Activated CD8-positive, alpha-beta memory T cell treated with anti-CD3 and anti-CD28 coated beads for 36 hours (primary cell): ENCODE results near the gene MGAT5B. TPM values are rescaled to one million over a fixed set of nuclear protein-coding genes. Genes with fewer than 3 reads are reported as not detected.

Experiments
- CTCF ChIA-PET: fragments of 350-600 bp; sonication (Branson Sonifier 250); formaldehyde crosslinking; loops from one replicate; lab custom pipeline; 2021; ENCODE audit warnings: antibody characterized with exemption; lab: Charles Lee
- POLR2A ChIA-PET: fragments of 350-600 bp; sonication (Branson Sonifier 250); formaldehyde crosslinking; loops from one replicate; lab custom pipeline; 2021; ENCODE audit warnings: antibody characterized with exemption; lab: Charles Lee
- total RNA-seq, 2 experiments: library from RNA; stranded (reverse); gene quantifications; one replicate each; pipeline ENCODE4 v1.2.3, GENCODE V29; 2021

The MGAT5B gene
- total RNA-seq, 2 experiments from 2014 or later: 0.10 to 0.23 TPM

DNA sequence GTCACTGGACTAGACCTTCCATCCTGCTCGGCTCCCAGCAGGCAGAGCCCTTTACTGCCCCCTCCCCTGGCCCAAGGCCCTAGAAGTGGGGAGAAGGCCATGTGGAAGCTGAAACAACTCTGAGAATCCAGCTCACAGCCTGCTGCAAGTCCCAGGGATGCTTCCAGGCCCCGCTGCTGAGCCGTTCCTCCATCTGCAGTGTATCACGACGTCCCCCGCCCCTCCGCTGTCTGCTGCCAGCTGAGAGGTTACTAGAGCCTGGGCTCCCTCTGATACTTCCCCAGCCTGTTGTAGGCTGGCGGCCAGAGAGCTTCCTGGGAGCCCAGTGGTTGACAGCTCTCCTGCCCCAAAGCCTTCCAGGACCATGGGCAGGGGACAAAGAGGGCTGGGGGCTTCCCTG lies 118.2 kb downstream of the MGAT5B start:
- CTCF ChIA-PET: no interaction called here
- POLR2A ChIA-PET: no interaction called here

DNA sequence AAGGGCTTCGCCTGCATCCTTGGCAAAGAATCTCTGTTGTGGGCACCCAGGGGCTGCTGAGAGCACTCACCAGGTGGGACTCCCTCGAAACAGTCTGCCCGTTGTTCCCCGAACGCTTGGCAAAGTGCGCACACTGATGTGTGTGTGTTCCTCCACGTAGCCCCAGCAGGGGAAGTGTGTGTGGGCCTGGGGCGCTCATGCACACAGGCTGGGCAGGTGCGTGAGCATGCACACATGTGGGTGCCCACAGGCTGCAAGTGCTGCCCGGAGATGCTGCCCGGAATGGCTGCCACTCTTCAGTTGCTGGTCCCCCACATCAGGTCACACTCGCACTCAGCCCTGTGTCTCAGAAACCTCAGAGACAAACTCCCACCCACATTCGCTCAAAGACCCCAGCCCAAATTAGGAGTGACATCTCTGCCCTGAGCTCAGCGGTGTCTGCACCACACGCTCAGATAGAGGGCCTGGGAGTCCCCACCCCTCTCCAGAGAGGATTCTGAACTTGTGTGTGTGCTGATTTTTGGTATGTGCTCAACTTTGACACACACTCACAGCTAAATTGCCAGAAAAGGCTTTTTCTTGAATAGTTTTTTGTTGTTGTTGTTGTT lies 119.4 kb downstream of the MGAT5B start:
- ChIA-PET CTCF (no interaction called here), POLR2A (no interaction called here)

DNA sequence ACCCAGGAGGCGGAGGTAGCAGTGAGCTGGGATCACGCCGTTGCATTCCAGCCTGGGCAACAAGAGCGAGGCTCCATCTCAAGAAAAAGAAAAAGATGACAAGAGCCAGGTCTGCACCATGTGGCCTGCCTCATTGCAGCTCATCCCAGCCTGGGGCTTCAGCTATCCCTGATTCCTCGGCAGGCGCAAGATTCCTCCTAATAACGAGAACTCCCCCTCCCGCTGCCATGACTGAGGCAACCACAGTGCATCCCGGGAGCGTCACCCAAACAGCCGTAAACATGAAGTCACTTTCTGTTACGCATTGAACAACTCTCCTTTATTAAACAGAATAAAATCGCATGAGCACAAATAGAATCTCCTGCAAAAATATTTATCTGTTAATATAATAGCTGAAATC lies 120.6 kb downstream of the MGAT5B start:
- POLR2A ChIA-PET: no interaction called here
- CTCF ChIA-PET: no interaction called here

DNA sequence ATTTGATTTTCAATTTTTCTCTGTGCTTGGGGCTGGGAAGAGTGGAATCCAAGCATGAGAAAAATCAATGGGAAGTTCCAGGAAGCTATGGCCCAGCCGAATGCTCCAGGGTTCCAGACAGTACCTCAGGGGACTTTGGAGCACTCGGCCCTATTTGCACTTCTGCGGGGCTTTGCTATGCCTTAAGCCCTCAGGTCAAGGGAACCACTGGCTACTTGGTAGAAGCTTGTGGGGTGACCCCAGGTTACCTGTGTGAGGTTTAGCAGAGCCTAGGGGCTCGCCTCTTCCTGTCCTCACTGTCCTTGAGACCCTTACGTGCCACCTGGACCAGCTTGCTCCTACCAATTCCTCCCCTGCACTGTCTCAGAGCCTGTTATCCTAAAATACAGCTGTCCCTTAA lies 121.3 kb downstream of the MGAT5B start:
- ChIA-PET POLR2A (no interaction called here), CTCF (interaction anchor here (0.5 kb wide), 1 partner anchor 138 kb away, joined by 3 read pairs; no protein-coding TSS in a partner anchor)

DNA sequence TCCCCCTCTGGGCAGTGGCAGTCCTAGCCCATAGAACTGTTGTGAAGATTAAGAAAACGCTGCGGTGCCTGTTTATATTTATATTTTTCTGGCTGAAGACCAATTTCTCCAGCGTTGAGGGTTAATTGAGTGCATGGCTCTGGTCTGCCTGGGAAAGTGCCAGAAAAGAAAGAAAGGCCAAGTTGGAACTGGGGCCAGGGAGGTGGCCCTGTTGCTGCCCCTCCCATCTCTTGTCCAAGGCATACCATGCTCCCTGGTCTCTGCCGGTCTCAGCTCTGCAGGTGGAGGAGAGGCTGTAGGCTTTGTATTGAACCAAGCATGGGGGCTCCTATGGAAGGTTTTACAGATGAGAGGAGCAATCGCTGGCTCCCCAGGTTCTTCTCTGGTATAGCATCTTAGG lies 124.7 kb downstream of the MGAT5B start:
- CTCF ChIA-PET: no interaction called here

DNA sequence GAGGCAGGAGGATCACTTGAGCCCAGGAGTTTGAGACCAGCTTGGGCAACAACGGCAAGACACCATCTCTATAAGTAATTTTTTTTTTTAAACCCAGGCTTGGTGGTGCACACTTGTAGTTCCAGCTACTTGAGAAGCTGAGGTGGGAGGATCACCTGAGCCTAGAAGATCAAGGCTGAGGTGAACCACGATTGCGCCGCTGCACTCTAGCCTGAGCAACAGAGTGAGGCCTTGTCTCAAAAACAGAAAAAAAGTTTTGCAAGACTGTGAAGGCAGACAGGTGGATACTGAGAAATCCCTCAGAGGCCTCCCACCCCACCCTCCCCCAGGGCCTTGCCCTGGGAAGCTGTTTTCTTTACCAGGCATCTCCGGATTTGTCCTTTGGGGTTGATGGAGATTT lies 125.4 kb downstream of the MGAT5B start:
- ChIA-PET CTCF (no interaction called here), POLR2A (no interaction called here)

More for the DNA sequence above, 124.7 kb downstream of the MGAT5B start:
- POLR2A ChIA-PET: no interaction called here

DNA sequence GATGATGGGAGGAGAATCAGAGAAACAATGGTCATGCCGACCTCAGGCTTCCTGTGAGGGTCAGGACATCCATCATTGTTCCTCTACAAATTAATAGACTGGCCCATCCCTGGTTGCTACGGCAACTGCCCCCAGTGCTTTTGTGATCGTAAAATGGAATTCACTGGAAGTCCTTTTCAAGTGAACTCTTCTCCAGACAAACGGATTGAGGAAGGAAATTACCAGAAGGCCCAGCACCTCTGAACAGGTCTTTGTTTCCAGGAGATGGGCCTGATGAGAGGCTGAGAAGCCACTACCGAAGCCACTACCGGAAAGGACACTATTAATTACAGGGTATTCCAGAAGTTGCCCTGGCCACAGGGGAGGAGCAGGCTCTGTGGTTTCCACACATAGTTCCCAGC lies 126.0 kb downstream of the MGAT5B start:
- POLR2A ChIA-PET: no interaction called here
- CTCF ChIA-PET: no interaction called here

DNA sequence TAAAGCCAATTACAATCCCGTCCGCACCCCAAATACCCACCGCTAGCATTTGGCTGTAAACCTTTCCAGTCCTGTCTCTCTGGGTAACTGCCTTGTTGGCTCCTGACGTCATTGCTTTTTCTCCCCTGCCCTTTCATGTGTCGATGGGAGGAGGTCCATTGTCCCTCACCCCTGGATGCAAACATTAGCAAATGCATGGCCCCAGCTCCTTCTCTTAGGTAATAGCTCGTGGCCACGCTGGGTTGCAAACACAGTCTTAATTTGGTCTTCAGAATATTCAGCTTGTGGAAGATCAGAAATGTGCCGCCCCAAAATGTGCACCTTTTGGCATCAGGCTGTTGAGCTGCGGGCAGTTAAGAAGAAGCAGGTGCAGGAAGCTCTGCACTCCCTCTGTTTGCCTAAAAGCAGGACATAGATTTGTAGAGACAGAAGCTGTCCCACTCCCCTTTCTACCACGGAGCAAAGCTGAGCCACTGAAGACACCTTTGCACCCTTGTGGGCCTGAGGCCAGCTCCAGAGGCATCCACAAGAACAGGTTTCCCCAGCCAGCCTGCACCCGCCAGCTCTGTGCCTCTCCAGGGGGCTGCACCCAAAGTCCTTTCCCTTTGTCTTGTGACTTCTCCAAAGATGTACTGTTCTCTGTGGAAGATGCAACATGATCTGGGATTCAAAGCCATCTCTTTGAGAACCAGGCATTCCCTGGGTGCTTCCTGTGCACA lies 127.3 kb downstream of the MGAT5B start:
- POLR2A ChIA-PET: no interaction called here
- CTCF ChIA-PET: no interaction called here

DNA sequence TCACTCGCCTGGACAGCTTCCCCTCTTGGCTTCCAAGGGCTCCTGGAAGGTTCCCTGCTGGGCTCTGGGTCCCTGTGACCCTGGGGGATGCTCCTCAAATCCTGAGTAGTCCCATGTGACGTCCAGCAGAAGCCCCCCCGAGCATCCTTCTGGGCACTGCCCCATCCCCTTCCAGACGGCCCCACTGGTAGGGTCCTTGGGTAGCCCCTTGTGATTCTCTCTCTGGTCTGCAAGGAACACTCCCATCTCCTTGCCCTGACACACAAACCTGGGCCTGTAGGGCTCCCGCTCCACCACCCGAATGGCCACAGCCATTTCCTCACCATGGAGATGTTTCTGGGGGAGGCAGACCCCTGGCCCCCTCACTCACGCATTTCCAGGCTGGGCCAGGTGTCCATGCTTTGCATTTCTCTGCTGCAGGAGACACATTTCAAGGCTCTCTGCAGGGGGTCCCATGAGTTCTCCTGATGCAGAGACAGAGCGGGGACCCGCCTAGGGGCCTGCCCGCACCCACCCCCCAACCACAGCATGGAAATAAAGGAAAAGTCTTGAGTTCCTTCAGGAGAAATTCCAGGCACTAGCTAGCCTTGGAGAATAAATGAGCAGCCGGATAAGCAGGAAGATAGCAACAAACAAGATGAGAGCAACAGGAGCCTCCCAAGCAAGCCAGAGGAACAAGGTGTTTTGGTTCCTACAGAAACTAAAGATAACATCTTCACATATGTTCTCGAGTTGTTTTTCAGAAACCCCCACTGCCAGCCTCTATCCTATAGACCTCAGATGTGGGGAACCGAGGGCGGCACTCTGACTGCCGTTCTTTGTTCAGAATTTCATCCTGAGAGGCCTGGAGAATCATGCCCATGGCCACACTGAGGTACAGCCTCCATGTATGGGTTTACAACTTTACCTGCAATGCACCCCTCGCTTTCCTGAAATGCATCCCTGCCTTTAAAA lies 128.8 kb downstream of the MGAT5B start:
- CTCF ChIA-PET: no interaction called here
- POLR2A ChIA-PET: no interaction called here

DNA sequence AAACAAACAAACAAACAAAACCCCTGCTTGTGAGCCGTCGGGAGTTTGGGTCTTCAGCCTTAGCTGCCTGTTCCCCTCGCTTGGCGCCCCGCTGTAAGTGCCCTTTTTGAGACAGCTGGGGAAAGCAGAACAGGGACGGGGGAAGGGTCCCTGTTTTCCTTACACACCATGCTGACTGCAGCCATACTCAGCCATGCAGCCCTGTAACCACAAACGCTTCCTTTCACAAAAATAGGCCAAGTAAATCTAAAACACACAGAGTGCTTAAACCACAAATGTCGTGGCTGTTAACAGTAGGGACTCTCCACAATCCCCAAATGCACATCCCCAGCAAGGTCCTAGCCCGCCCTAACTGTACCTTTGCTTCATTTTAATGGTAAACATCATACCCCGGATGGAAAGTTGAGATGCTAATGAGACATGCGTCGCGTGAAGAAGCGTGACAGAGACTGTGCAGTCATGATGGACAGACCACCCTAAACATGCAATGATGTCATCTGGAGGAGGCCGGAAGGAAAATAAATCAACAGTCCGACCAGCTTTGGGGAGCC lies 129.9 kb downstream of the MGAT5B start:
- CTCF ChIA-PET: no interaction called here
- POLR2A ChIA-PET: no interaction called here

DNA sequence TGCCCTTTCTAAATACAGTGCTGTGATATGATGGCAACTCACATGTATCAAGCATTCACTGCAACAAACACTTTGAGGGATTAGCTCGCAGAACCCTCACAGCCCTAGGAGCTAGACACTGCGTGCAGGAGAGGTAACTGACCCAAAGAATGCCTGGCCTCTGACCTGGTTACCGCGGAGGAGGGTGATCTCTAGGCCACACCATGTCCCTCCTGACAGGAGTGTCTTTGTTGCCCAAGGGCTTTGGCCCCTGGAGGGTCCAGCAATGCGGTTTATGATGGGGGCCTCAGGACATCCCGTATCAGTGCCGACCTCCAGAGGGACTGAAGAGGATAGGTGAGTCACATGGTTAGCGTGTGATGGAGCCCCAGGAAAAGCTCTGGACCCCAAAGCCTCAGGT lies 130.6 kb downstream of the MGAT5B start:
- POLR2A ChIA-PET: no interaction called here
- CTCF ChIA-PET: no interaction called here

Other genes with a start within 250 kb of the MGAT5B start
- not detected for gene ST6GALNAC1, start 224.6 kb upstream of the MGAT5B start, total RNA-seq
- gene MXRA7, start 157.4 kb upstream of the MGAT5B start, total RNA-seq: 10 to 100 TPM; 24.5 to 26.0 TPM
- gene JMJD6, start 141.8 kb upstream of the MGAT5B start, total RNA-seq: 10 to 100 TPM; 72.2 to 76.2 TPM
- gene METTL23, start 141.6 kb upstream of the MGAT5B start, total RNA-seq: 10 to 100 TPM; 40.5 to 41.0 TPM
- gene SRSF2, start 131.1 kb upstream of the MGAT5B start, total RNA-seq: 100 to 1,000 TPM; 578 to 586 TPM
- 10 to 100 TPM; 17.3 to 19.8 TPM for gene MFSD11, start 130.3 kb upstream of the MGAT5B start, total RNA-seq